ENCODE measurements around the gene CYB5RL.
"Not testable (repeated sequence)": the region's sequence is repeated elsewhere in the genome, so short reads cannot be mapped to it uniquely, and the experiment has no call there.

Gene CYB5RL

DNA sequence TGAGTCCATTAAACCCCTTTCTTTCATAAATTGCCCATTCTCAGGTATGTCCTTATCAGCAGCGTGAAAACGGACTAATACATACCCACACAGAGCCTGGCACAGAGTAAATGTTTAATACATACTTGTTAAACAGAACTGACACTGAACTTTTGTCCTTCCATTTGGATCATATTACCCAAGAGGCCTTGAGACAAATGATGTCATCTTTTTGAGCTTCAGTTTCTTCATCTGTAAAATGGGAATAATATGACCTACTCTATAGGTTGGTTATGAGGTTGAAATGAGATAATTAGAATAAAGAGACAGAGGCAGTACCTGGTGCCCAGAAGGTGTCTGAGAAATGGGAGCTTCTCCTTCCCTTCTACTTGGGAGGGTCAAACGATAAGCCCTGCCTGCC lies 13.8 kb downstream of the CYB5RL start:
- DNase-seq, result no peak

DNA sequence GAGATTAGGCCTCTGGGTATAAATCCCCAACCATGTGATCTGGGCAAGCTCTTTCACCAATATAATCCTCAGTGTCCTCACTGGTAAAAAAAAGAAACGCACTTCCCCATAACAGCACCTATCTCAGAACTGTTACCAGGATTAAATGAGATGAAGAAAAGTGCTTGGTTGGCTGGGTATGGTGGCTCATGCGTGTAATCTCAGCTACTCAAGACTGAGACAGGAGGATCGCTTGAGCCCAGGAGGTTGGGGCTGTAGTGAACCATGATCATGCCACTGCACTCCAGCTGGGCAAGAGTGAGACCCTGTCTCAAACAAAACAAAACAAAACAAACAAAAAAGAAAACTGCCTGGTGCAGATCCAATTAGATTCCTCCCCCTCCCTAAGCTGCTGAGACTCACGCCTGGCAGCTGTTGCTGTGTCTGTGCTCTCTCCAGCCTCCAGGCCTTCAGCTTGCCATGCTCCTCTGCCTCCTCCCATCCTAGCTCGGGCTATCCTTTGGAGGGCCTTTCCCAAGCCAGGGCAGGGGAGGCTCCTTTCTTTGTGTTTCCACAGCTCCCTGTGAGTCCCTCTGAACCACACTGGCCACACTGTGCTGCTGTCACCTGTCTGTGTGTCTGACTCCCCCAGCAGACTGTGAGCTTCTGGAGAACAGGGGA lies 19.0 kb downstream of the CYB5RL start:
- no peak for DNase-seq

DNA sequence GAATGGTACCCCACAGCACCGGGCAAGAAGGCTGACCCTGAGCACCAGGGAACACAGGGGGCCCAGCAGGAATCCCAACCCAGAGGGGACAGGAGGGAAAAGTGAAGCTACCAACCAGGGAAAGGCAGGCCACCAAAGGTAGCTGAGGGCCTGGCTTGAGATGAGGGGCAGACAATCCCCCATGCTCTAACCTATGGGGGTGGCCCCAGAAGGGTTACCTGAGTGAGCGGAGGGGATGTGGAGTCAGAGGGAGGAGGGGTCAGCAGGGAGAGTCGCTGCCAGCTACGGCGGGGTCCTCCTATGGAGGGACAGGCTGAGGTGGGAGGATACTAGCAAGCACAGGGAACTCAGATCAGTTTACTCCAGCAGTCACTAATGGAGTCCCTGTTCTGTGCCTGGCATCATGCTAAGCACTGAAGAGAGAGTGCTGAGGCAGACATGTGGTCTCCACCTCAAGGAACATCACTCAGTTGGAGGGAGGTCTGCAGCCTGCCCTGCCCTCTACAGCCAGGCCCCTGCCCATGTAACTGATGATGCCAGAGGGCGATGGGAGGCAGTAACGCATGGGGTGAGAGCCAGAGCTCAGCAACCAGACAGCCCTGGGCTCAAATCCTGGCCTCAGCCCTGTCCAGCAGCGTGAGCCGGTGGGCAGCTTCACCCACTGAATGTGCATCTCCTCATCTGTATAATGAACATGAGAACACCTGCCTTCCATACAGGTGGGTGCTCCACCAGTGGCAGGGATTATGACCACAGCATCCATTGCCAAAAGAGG lies 21.3 kb downstream of the CYB5RL start:
- no peak for DNase-seq

DNA sequence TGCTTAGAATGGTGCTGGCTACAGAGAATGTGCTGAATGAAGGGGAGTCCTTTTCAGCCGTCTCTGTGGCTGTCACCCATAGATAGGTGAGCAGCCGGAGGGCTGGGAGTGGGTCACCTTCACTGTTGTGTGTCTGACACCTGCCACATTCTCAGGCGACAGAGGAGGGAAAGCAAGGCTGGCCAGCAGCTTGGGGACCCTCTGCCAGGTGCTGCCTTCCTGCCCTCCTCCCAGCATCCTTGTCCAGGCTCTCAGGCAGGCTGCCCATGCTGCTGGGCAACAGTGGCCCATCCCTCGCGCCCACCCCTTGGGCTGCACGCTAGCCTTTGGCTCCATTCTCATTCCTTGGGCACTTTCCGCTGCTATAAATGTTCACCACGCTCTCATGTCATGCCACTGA lies 22.1 kb downstream of the CYB5RL start:
- no peak for DNase-seq

DNA sequence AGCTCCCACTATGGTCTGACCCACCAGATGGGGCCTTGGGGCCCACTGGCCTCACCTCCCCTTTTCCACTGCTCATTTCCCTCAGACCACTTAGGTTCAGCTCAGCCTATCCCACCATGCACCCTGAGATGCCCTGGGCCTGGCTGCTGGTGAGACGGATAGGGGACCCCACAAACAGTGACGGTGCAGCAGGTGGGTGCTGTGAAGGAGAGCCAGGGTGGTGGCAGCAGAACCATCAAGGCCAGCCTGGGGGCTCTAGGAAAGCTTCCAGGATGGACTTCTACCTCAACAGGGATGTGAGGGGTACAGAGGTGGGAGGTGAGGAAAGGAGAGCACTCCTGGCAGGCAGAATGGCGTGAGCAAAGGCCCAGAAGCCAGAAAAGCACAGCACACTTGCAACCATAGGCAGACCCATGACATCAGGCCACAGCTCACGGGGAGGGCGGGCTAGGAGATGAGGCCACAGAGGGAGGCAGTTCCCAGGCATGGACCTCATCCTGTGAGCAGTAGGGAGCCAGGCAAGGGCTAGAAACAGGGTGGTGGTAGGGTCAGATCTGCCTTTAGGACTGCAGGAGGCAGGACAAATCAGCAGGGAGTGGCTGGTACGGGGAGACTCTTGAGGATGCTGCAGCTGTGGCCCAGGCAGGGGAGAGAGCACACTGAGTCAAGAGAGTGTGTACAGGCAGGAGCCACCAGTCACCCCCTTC lies 23.1 kb downstream of the CYB5RL start:
- DNase-seq, result no peak

DNA sequence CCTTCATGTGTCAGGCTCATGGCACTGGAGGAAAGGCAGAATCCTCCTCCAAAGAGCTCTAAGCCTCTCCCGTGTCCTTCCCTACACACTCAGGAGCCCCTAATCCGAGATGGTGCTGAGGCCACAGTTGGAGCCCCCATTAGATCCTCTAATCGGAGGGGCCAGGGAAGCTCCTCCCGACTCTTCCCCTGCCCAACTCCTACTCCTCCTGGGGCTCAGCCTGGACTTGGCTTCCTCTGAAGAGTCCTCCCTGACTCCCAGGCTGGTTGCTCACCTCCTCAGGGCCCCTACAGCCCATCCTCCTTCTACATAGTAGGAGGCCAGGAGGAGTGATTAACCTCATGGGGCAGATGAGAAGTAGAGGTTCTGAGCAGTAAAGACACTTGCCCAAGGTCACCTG lies 25.7 kb downstream of the CYB5RL start:
- no peak for DNase-seq

DNA sequence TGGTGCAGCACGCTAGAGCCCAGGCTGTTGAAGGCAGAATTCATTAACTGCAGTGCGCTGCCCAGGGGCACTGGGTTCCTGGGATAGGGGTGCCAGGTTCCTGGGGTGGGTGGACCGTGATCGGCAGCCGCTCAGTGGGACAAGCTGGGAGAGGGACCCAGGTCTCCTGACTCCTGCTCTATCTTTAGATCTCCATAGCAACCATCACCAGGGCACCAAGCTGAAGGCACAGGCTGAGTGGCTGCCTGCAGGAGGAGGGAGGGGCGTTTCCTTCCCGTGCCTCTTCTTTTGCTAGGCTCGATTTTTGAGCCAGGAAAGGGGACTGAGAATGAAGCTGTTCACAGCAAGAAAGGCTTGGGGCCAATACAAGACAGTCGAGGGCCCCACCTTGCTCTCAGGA lies 26.1 kb downstream of the CYB5RL start:
- DNase-seq, result no peak

DNA sequence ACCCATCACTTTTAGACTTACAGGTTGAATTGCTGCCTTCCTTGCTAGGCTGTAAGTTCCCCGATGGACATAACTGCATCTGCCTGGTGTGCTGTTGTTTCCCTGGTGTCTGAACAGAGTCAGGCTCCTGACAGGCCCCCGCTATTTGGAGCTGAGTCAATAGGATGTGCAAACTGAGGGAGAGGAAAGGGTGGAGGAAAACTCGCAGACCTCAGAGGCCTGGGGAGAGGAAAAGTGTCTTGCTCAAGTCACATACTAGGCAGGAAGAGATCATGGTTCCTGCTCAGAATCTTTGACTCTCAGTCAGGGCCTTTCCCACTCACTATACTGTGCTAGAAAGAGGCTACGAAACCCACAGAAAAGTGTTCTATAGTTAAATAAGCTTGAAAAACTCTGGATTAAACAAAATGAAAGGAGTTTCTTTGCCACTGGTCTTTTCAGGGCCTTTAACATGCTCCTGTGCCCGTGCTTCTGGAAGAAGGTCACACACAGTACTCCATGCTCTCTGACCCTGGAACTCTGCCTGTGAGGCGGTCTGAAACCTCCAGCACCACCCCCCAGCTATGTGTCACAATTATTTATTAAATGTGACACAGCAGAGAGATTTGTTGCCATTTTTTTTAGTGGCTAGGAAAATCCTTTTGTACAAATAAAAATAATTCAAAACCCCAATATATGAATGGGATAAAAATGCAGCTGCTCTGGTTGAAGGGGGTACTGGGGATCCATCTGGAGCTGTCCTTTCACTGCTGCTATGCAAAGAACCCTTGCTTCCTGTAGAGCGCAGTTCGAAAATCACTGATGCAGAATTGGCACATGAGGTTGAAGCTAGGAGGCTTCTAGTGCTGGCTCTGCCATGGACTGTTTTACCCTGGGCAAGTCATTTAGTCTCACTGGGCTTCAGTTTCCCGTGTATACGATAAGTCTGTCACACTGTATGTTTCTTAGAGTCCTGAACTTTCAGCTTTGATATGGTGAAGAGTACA lies 26.9 kb downstream of the CYB5RL start:
- no peak for DNase-seq

DNA sequence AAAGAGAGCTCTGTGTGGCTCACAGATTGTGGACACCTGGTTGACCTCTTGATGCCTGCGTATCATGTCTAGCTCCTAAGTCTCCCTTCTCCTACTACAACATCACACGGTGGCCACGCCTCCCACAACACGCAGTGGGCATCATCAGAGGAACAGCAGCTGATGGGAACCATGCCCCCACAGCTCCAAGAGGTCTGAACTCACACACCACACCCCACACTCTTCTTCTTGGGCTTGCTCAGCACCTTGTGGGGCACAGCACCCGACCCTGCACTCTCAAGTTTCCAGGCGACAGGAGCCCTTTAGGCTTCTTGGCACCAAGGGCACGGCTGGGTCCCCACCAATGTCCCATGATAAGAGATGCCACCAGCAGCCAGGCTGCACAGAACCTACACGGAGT lies 28.2 kb downstream of the CYB5RL start:
- DNase-seq, result no peak

DNA sequence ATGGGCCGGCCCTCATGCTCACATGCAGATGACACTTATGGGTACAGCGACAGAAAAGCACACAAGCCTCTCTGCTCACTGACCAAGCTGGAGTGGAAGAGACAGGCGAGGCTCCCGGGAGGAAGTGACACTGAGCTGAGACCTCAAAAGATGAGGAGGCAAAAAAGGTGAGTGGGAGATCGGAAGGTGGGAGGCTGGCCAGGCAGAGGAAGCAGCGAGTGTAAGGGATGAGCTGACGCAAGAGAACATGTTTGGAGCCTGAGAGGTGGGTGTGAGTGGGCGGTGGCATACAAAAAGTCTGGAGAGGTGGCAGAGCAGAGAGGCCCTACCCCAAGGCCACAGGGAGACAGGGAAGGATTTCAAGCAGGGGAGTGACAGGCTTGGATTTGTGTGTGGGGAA lies 28.8 kb downstream of the CYB5RL start:
- DNase-seq, result no peak

DNA sequence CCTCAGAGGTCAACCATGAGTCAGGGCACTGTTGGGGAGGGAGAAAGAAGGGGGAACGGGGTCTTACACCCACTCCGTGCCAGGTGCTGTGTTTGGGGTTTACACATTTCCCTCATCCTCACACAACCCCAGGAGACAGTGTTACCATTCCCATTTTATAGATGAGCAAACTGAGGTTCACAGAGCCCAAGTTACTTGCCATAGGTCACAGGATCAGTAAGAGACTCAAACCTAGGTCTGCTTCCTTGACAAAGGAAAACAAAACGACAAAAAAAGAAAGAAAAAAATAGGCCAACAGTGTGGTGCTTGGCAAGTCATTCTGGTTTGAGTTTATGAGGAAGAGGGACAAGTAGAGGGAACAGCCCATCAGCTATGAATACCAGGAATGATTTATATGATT lies 30.8 kb downstream of the CYB5RL start:
- no peak for DNase-seq

DNA sequence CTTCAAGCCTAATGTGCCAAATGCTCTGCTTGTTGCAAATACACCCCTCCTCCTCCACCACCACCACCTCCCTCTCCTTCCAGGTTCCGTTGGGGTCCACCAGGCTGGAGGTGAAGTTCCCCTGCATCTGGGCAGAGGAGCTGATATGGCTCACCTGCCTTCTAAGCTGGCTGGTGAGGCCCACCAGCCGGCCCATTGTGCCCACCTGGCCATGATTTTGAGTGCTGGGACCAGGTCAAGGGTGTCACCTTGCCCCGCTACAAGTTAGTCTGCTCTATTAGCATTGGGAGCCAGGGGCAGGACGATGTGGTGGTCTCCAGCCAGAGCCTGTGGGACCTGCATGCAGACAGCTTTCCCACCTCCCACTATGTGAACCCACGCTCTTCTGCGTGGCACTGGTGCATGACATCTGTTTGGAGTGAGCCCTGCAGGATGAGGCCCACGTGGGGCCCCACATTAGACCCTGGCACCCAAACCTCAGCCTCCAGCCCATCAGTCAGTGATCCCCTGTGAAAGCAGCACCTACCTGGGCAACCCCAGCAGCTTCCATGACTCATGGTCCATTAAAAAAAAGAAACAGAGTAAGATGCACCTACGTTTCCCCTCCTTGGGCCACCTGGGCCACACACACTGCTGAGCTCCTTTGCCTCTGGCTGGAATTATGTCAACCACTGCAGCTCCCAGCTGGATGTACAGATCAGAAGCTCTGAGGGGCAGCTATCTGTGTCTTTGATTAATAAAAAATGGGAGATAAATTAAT lies 31.4 kb downstream of the CYB5RL start:
- no peak for DNase-seq

DNA sequence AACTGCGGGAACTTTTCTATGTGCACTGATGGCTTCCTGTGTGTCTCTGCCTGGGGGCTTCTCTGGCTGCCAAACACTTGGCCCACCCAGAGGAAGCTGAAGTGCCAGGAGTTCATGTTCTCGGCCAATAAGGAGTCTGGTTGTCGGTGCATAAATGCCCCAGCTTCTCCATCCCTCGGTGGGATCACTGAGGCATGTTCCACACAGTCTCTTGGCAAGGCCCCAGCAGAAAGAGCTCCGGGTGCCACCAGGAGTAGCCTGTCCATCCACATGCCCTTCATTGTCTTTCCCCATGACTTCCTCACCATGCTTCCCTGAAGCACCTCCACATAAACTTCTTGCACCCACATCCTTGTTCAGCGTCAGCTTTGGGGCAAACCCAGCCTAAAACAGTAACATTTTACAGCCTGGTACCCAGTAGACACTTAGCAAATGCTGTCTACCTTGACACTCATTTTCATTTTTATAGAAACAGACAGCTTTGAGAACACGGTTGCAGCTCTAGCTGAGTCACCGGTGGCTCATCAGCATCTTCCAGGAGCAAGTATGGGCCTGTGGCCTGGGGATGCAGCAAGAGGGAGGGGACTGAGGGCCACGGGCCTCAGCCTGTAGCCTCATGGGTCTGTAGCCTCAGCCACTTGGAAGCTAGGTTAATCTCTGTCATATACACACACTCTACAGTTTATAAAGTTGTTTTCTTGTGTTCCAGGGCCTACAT lies 32.2 kb downstream of the CYB5RL start:
- no peak for DNase-seq

DNA sequence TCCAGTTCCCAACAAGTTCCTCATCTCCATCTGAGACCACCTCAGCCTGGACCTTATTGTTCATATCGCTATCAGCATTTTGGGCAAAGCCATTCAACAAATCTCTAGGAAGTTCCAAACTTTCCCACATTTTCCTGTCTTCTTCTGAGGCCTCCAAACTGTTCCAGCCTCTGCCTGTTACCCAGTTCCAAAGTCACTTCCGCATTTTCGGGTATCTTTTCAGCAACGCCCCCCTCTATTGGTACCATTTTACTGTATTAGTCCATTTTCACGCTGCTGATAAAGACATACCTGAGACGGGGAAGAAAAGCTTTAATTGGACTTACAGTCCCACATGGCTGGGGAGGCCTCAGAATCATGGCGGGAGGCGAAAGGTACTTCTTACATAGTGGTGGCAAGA lies 33.5 kb downstream of the CYB5RL start:
- DNase-seq, result not testable (repeated sequence)

DNA sequence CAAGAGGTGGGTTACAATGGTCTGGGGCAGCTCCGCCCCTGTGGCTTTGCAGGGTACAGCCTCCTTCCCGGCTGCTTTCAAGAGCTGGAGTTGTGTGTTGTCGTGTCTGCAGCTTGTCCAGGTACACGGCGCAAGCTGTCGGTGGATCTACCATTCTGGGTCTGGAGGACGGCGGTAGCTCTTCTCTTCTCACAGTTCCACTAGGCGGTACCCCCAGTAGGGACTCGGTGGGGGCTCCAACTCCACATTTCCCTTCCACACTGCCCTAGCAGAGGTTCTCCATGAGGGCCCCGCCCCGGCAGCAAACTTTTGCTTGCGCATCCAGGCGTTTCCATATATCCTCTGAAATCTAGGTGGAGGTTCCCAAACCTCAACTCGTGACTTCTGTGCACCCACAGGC lies 34.7 kb downstream of the CYB5RL start:
- DNase-seq, result no peak

DNA sequence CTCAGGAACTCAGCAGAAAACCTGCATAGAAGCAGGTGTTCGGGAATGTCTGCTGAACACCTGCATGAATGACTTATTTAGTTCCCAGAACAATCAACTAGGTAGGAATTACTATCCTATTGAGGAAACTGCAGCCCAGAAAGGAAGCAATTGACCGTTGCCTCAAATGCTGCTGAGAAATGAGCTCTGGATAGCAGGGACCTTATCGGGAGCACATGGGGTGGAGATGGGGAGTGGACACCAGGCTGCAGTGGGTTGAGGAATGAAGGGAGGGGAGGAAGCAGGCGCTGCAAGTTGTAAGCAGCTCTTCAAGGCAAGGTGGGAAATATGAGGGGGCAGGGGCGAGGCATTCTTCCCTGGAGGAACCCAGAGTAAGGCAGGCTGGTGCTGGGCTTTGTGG lies 36.3 kb downstream of the CYB5RL start:
- no peak for DNase-seq

DNA sequence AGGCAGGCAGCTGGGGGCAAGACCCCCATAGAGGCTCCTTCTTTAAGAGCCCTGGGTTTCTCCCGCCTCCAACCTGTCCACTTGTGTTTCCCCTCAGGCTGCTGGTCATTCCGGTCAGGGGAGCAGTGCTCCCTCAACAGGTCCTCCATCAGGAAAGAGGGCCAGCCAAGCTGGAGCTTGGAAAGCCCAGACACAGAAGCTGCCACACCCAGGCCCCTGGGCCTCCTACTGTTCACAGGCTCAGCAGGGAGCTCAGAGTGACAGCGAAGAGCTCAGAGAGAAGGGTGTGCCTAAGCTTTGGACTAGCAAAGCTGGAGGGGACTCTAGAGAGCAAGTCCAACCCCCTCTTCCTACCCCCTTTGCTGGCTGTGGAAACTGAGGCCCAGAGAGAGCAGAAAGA lies 36.8 kb downstream of the CYB5RL start:
- DNase-seq, result no peak

DNA sequence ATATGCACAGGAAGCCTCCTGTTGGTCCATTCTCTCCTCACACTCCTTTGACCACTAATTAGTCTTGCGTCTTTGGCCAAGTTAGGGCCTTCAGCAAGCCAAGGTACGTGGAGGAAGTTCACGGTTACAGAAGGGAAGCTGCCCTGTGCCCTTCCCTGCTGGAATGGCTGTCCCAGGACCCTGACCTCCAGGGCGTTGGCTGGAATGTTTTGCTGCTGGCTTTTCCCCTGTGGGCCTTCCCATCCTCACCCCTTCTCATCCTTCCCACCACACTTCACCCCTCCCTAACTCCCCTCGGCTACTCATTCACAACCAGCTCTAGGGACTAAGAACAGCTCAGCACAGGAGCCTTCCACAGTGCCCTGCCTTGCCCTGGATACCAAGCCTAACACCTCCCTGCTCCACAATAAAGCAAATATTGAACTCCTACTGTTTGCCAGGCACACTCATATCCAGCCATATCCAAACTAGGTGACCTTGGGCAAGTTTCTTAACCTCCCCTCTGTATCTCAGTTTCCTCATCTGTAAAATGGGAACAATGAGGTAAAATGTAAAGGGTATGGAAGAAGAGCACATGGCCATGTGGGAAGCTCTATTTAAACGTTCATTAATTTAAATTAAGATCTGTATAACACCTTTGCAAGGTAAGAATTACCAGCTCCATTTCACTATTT lies 38.2 kb downstream of the CYB5RL start:
- no peak for DNase-seq

DNA sequence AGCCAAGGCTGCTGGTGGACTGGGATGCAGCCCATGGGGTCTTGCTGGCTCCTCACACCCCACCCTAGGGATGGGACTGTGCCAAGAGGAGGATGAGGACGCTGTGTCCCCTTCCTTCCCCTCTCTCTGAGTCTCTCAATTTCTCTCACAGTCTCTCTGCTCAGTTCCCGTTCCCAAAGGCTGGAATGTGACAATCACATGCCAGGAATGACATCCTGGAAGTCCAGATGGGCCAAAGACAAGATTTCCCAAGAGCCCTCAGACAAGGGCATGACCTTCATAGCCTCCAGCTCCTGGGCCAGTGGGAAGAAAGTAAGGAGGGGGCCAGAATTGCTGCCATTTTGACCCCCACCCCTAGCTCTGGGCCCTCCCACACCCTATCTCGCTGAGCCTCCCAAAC lies 39.5 kb downstream of the CYB5RL start:
- DNase-seq, result no peak

DNA sequence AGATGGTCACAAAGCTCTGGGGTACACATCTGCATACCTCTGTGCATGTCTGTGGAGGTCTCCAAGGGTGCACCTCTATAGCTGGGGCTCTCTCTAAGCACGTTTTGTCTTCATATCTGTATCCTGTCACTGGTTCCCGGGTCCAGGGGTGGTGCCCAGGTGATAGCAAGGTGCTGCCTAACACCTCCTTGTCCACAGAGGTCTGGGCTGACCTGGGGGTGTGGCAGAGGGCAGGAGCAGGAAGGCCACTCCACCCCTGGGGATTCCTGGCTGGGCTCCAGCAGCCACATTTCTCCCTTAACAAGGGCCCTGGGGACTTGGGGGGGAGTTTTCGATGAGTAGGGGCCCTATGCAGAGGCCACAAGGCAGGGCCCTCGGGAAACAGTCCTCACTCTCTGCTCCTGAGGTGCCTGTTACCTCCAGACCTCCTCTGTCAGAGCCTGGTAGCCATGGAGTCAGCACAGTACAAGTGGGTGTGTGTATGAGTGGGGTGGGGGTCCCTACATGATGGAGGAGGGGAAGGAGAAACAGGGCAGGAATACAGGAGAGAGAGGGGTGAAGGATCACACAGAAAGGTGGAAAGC lies 40.0 kb downstream of the CYB5RL start:
- no peak for DNase-seq

DNA sequence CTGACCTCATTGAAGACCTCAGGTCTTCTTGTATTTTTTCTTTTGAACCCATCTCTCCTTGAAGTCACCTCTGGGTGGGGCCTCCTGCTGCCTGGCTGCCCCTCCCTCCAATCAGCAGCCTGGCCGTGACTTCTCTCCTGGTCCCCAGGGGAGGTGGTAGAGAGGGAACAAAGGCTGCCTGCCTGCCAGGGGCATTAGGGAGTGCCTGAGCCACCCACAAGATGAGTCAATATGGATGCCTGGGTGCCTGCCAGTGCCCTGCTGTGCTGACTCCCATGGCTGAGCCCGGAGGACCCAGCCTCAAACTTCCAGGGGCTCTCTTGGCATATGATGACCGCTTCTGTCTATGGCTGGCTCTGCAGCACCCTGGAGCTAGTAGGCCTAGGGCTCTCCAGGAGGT lies 41.8 kb downstream of the CYB5RL start:
- DNase-seq, result no peak
